Measurements from ENCODE around the gene CAMK1. TPM values are rescaled to one million over a fixed set of nuclear protein-coding genes. Genes with fewer than 3 reads are reported as not detected.
A peak's percentile ranks its signal among the peaks of the same experiment; 100 is the strongest.
"Not testable (repeated sequence)": the region's sequence is repeated elsewhere in the genome, so short reads cannot be mapped to it uniquely, and the experiment has no call there.

The CAMK1 gene
- total RNA-seq, 1 donor from 2014 or later, result 8.2 TPM

DNA sequence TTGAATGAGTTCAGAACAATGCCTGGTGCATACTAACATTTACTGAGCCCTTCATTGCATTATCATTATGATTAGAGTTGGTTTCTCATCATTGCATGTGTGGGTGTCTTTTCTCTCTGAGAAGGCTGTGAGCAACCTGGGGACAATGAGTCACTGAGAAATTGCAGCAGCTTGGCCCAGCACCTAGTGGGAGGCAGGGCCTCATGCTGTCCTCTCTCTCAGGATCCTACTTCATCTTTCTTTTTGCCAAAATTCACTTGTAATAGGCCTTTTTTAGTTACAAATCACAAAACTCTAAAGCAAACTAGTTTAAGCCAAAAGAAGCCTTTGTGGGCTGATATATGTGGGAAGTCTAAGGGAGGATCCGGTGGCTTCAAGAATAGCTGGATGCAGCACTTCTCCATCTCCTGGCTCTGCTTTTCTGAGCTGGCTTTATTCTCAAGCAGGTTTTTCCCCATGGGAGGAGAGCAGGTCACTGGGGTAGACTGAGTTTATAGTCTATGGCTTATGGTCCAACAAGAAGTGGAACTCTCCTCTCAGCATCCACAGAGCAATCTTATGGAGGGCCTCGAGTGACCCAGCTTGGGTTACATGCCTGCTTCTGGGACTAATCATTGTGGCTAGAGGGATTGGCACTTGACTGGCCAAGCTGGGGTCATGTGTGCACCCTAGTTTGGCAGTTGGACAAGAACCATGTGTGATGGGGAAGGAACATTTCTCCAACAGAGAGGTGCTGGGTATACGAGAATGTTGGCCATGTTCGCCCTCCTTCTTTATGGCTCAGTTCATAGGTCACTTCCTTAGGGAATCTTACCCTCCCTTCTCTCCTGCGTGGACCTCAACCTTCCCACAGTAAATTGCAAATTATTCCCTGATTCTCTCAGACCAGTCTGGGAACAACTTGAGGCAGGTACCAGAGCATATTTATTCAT is 8.7 kb upstream of the CAMK1 start:
- Mint-ChIP-seq H3K4me1 (ENCODE audit: low read depth, unreplicated experiment) (peaks cover 4% of the 10 kb centered on the region), H3K27ac (ENCODE audit: unreplicated experiment) (no peak overlapping the region), H3K36me3 (ENCODE audit: unreplicated experiment) (no peaks in the 10 kb centered on the region), H3K4me3 (ENCODE audit: unreplicated experiment) (no peak overlapping the region), H3K9me3 (ENCODE audit: unreplicated experiment) (no peaks in the 10 kb centered on the region), H3K27me3 (ENCODE audit: unreplicated experiment) (peaks cover 2% of the 10 kb centered on the region)
- no peak for DNase-seq
- TF ChIP-seq, protein P1, sequence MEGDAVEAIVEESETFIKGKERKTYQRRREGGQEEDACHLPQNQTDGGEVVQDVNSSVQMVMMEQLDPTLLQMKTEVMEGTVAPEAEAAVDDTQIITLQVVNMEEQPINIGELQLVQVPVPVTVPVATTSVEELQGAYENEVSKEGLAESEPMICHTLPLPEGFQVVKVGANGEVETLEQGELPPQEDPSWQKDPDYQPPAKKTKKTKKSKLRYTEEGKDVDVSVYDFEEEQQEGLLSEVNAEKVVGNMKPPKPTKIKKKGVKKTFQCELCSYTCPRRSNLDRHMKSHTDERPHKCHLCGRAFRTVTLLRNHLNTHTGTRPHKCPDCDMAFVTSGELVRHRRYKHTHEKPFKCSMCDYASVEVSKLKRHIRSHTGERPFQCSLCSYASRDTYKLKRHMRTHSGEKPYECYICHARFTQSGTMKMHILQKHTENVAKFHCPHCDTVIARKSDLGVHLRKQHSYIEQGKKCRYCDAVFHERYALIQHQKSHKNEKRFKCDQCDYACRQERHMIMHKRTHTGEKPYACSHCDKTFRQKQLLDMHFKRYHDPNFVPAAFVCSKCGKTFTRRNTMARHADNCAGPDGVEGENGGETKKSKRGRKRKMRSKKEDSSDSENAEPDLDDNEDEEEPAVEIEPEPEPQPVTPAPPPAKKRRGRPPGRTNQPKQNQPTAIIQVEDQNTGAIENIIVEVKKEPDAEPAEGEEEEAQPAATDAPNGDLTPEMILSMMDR (IDR thresholded peaks at IDR 0.05; ENCODE audit: partially characterized antibody, unreplicated experiment), result no peak

DNA sequence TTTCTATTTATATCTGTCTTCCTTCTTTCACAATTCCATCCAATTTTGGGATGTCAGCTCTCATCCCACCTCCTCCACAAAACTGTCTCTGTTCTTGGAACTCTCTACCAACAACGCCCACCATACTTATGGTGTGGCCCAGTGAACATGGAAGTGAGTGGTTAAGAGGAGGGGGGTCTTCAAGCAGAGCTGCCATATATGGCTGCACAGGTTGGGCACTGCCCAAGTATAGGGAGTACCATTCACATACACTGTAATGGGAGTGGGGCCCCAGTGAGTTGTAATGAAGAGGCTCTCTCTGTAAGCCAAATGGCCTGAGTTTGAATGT is 7.9 kb upstream of the CAMK1 start:
- H3K9me3 Mint-ChIP-seq (ENCODE audit: unreplicated experiment), result no peaks in the 10 kb centered on the region
- H3K27ac Mint-ChIP-seq (ENCODE audit: unreplicated experiment), result no peak overlapping the region
- H3K36me3 Mint-ChIP-seq (ENCODE audit: unreplicated experiment), result no peaks in the 10 kb centered on the region
- peaks cover 4% of the 10 kb centered on the region for H3K4me1 Mint-ChIP-seq (ENCODE audit: low read depth, unreplicated experiment)
- H3K4me3 Mint-ChIP-seq (ENCODE audit: unreplicated experiment), result no peak overlapping the region
- H3K27me3 Mint-ChIP-seq (ENCODE audit: unreplicated experiment), result peaks cover 2% of the 10 kb centered on the region
- TF ChIP-seq, protein P1 (IDR thresholded peaks at IDR 0.05; ENCODE audit: partially characterized antibody, unreplicated experiment), result no peak
- DNase-seq, result no peak

DNA sequence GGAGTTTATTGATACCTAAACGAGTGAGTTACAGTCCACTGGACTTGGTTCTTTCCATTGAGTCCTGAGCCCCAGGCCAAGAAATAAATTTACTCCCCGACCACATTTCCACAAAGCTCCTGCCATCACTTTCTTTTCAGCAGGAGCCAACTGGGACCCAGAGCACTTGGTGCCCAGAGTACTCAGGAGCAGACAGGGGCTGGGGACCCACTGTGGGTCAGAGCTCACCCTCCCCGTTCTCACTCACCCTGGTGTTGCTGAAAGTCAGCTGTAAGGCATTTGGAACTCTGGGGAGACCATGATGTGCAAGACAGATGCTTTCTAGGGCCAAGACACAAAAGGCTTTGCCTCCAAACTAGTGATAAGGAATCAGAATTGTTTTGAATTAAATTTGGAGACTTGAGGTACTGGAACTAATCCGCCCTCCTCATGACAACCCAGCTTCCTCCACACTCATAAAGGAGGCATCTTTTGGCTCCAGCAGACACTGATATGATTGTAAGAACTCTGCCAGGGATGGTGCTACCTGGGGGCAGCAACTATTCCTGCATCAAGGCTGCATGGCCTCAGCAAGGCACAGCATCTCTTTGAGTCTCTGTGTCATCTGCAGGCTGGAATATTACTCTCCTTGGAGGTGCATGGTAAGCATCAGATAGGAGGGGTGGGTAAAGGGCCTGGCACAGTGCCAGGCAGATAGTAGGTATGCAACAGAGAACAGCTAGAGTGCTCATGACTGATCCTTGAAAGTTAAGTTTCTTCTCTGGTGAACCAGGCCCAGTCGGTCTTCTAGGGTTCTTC is 7.3 kb upstream of the CAMK1 start:
- Mint-ChIP-seq H3K9me3 (ENCODE audit: unreplicated experiment) (no peaks in the 10 kb centered on the region), H3K4me1 (ENCODE audit: low read depth, unreplicated experiment) (peaks cover 4% of the 10 kb centered on the region), H3K27ac (ENCODE audit: unreplicated experiment) (no peak overlapping the region), H3K27me3 (ENCODE audit: unreplicated experiment) (peaks cover 2% of the 10 kb centered on the region), H3K4me3 (ENCODE audit: unreplicated experiment) (no peak overlapping the region), H3K36me3 (ENCODE audit: unreplicated experiment) (no peaks in the 10 kb centered on the region)
- DNase-seq, result no peak
- TF ChIP-seq, protein P1 (IDR thresholded peaks at IDR 0.05; ENCODE audit: partially characterized antibody, unreplicated experiment), result no peak

DNA sequence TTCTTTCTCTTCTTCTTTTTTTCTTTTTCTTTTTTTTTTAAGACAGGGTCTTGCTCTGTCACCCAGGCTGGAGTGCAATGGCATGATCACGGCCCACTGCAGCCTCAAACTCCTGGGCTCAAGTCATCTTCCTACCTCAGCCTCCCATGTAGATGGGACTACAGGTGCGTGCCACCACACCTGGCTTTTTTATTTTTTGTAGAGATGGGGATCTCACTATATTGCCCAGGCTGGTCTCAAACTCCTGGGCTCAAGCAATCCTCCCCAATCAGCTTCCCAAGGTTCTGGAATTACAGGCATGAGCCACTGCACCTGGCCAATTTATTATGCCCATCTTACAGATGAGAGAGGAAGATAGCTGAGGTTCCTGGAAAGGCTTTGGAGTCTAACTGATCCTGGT is 1.3 kb upstream of the CAMK1 start:
- Mint-ChIP-seq H3K4me1 (ENCODE audit: low read depth, unreplicated experiment) (peaks cover 12% of the 10 kb centered on the region), H3K27me3 (ENCODE audit: unreplicated experiment) (peaks cover 11% of the 10 kb centered on the region)
- not testable (repeated sequence) for H3K4me3 Mint-ChIP-seq (ENCODE audit: unreplicated experiment); H3K9me3 Mint-ChIP-seq (ENCODE audit: unreplicated experiment); H3K36me3 Mint-ChIP-seq (ENCODE audit: unreplicated experiment); DNase-seq; H3K27ac Mint-ChIP-seq (ENCODE audit: unreplicated experiment)

DNA sequence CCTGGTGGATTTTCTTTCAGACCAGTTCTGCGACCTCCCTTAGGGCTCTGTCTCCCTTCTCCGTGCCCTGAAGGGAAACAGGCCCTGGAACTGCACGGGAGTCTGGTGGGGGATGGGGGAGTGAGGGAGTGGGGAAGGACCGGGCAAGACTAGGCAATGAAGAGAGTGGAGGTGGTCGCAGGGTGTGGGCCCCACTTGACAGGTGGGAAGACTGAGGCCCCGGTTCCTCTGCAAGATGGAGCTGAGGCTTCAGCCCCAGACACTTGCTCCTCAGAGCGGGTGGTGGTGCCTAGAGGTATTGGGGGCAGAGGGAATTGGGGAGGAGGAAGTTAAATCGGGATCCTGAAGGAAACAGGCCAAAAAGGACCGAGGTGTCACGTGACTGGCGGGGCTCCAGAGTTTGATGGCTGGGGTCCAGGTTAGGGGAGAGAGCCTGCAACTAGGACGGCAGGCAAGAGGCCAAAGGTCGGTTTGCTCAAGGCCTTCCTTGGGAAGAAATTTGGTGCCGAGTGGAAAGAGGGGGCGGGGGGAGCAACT is 597 bp upstream of the CAMK1 start:
- TF ChIP-seq, protein P1 (IDR thresholded peaks at IDR 0.05; ENCODE audit: partially characterized antibody, unreplicated experiment), result no peak
- Mint-ChIP-seq H3K36me3 (ENCODE audit: unreplicated experiment) (no peaks in the 10 kb centered on the region), H3K9me3 (ENCODE audit: unreplicated experiment) (peaks cover 6% of the 10 kb centered on the region), H3K27me3 (ENCODE audit: unreplicated experiment) (peaks cover 11% of the 10 kb centered on the region), H3K4me1 (ENCODE audit: low read depth, unreplicated experiment) (peaks cover 12% of the 10 kb centered on the region), H3K4me3 (ENCODE audit: unreplicated experiment) (peak overlapping the region; percentile 67), H3K27ac (ENCODE audit: unreplicated experiment) (no peak overlapping the region)
- no peak for DNase-seq

All from glutamatergic neuron (in vitro differentiated cells).